H1 (cell line): ENCODE measurements around the gene PRKAG1. TPM values are rescaled to one million over a fixed set of nuclear protein-coding genes. Genes with fewer than 3 reads are reported as not detected.

ENCODE experiments used
- BACH1 ChIP-seq: IDR thresholded peaks from 2 replicates; pipeline ENCODE4 v1.6.1; 2012; ENCODE audit warnings: low read length, improper control_type of control experiment
- CBX5 ChIP-seq: fragments of 300-800, 300-1000 bp; sonication (generic); IDR thresholded peaks from 2 replicates; pipeline ENCODE4 v1.7.1; 2016; ENCODE audit warnings: antibody characterized with exemption, low read length, low read depth
- CEBPB ChIP-seq: IDR thresholded peaks from 2 replicates; pipeline ENCODE4 v1.6.1; 2012; ENCODE audit warnings: low read depth, low read length
- CREB1 ChIP-seq: IDR thresholded peaks from 2 replicates; pipeline ENCODE4 v1.6.1; 2012; ENCODE audit warnings: inconsistent platforms
- CTBP2 ChIP-seq: IDR thresholded peaks from 2 replicates; pipeline ENCODE4 v1.7.0; 2011; ENCODE audit warnings: borderline replicate concordance, mild to moderate bottlenecking, moderate library complexity, mixed read lengths, low read length; ENCODE audit not compliant: insufficient read depth, insufficient read length
- KDM4A ChIP-seq: IDR thresholded peaks from one replicate; pipeline ENCODE4 v1.7.1; 2012; ENCODE audit warnings: low read depth, mild to moderate bottlenecking, moderate library complexity, low read length, inconsistent platforms; ENCODE audit not compliant: severe bottlenecking
- MAX ChIP-seq: IDR thresholded peaks from 2 replicates; pipeline ENCODE4 v1.6.1; 2012; ENCODE audit warnings: inconsistent platforms
- POLR2AphosphoS5 ChIP-seq: IDR thresholded peaks from 2 replicates; pipeline ENCODE4 v1.6.1; 2011; ENCODE audit warnings: low read depth, low read length
- SAP30 ChIP-seq: fragments of 300-600 bp; sonication (generic); IDR thresholded peaks from 2 replicates; pipeline ENCODE4 v1.7.1; 2012; ENCODE audit warnings: low read length, moderate library complexity, mild to moderate bottlenecking, inconsistent platforms; ENCODE audit not compliant: insufficient read depth, insufficient replicate concordance
- SP2 ChIP-seq: IDR thresholded peaks from 2 replicates; pipeline ENCODE4 v1.6.1; 2012; ENCODE audit warnings: mild to moderate bottlenecking, low read length, inconsistent platforms
- SRF ChIP-seq: IDR thresholded peaks from 2 replicates; pipeline ENCODE4 v1.6.1; 2011; ENCODE audit warnings: mild to moderate bottlenecking, low read depth, low read length, moderate library complexity
- TAF7 ChIP-seq: optimal IDR thresholded peaks from 2 replicates; pipeline ENCODE3; 2011; ENCODE audit warnings: low read depth, mild to moderate bottlenecking, inconsistent platforms, low read length, moderate library complexity, borderline replicate concordance
- YY1 ChIP-seq: IDR thresholded peaks from 2 replicates; pipeline ENCODE4 v1.6.1; 2011; ENCODE audit warnings: low read depth, mild to moderate bottlenecking, low read length
- polyA plus RNA-seq, 7 experiments: library from polyadenylated mRNA; depleted of rRNA in 3 of 7; stranded (reverse) in 5 of 7; unstranded in 2 of 7; fragments of >200 nt in 5 of 7; fragments of 200-250 nt in 2 of 7; gene quantifications; 1 replicate in 5 of 7; 2 replicates in 1 of 7; 4 replicates in 1 of 7; pipeline versions ENCODE4 v1.2.1 to v1.2.3, GENCODE V29; 2011 to 2013; ENCODE audit warnings: missing spikeins in 2 of 7, mixed read lengths in 2 of 7
- total RNA-seq: library from RNA; stranded (reverse); fragmentation: NEBNext Ultra II Directional; extraction: Animal tissue kit (Norgen Biotek cat#: 25700); gene quantifications from 2 replicates; pipeline ENCODE4 v1.2.1, GENCODE V29; 2021
- TF ChIP-seq, protein P1 (sequence below): IDR thresholded peaks from 2 replicates; pipeline ENCODE4 v1.6.1; 2012; ENCODE audit warnings: inconsistent platforms

The PRKAG1 gene
- total and polyA plus RNA-seq, 2 of the 8 experiments (the other 6 are each of a cell fraction or from before 2014, with no cell fraction given), result 38.6 to 57.5 TPM

DNA sequence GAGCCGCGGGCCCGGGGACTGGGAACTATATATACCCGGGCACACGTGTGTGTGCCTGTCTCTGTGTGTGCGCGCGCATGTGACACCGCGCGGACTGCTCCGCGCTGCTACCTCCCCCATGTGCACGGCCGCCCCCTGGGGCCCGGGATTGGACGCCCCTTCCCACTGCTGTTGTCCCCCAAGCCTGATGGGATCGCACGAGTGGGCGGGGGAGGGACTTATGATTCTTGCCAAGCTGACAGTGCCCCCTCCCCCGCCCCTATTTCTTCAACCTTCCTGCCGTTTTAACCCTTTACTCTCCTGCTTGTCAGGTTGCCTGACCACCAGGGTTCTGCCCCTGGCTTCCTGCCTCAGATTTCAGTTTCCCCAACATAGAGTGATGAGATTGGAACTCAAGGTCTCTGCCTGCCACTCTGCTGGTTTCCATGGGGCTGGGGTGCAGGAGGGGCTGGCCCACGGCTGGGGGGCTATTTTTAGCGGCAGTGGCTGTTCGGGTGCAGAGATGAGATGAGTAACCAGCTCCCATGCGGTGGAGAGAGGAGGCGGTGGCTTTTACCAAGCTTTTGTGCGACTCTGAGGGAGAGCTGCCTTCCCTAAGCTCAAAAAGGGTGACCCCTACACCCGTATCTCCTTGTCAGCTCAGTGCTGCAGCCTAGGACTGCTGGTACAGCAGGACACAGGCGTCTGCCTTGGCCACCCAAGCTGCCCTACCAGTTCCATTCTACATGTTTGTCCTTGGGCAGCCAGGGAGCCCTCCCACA is 19.0 kb downstream of the PRKAG1 start, which contains the start of gene DDN (continued):
- TF ChIP-seq, protein P1, sequence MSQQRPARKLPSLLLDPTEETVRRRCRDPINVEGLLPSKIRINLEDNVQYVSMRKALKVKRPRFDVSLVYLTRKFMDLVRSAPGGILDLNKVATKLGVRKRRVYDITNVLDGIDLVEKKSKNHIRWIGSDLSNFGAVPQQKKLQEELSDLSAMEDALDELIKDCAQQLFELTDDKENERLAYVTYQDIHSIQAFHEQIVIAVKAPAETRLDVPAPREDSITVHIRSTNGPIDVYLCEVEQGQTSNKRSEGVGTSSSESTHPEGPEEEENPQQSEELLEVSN, result no peak; the same call in 1 of the 2 replicates
- TF ChIP-seq BACH1, result no peak
- no peak for TF ChIP-seq YY1
- TF ChIP-seq KDM4A, result peak; percentile 20
- peak; percentile 47 for TF ChIP-seq SAP30
- no peak for TF ChIP-seq CEBPB
- TF ChIP-seq CTBP2, result no peak
- no peak for TF ChIP-seq CBX5
- TF ChIP-seq SRF, result no peak
- TF ChIP-seq TAF7, result no peak
- TF ChIP-seq CREB1, result no peak
- no peak for TF ChIP-seq SP2
- TF ChIP-seq MAX, result peak; percentile 58; the same call in 1 of the 2 replicates
- no peak for TF ChIP-seq POLR2AphosphoS5
